ENCODE measurements around the gene SEPTIN10. TPM values are rescaled to one million over a fixed set of nuclear protein-coding genes. Genes with fewer than 3 reads are reported as not detected.

SEPTIN10 gene
- total and polyA plus RNA-seq, 2 of the 8 experiments (the other 6 are each of a cell fraction or from before 2014, with no cell fraction given), result 23.7 to 101 TPM

- H3K27me3 ChIP-seq (replicated peaks in 1 of 4; ENCODE audit: control insufficient read depth in 3 of 4, extremely low read depth in 1 of 4, insufficient read depth in 3 of 4, low read length in 3 of 4), result no peaks in the 10 kb centered on the region
- H2BK120ac ChIP-seq (replicated peaks; ENCODE audit: low read depth, low read length), result no peak overlapping the region
- no peak overlapping the region for H4K5ac ChIP-seq (ENCODE audit: insufficient read length, low read depth, low read length)
- H2BK20ac ChIP-seq (ENCODE audit: low read length), result no peak overlapping the region
- H3K56ac ChIP-seq (replicated peaks; ENCODE audit: insufficient read length, low read depth, low read length), result no peak overlapping the region
- DNase-seq (ENCODE audit: low read depth in 1 of 2, low spot score in 2 of 2), result no peak
- H4K8ac ChIP-seq (ENCODE audit: extremely low read depth, insufficient read depth, low read length), result no peak overlapping the region
- no peaks in the 10 kb centered on the region for H3K36me3 ChIP-seq (ENCODE audit: control insufficient read depth in 2 of 4, insufficient read depth in 4 of 4, low read length in 3 of 4)
- ChIA-PET CTCF (ENCODE audit: partially characterized antibody) (interaction anchor here (1.1 to 8.3 kb wide), 25 partner anchors 11 to 384 kb away, joined by 3 to 45 read pairs (median 7); partner anchors contain the start of gene SH3RF3), POLR2A (ENCODE audit: partially characterized antibody) (no interaction called here)
- no peak for FAIRE-seq
- no peaks in the 10 kb centered on the region for H3K4me1 ChIP-seq (replicated peaks in 1 of 4; ENCODE audit: control insufficient read depth in 3 of 4, insufficient read depth in 4 of 4, low read length in 3 of 4)
- no peak overlapping the region for H2AK5ac ChIP-seq (ENCODE audit: low read depth, low read length)
- H3K27ac ChIP-seq (ENCODE audit: low read depth, low read length), result no peak overlapping the region
- no peaks in the 10 kb centered on the region; the same call in 1 of the 2 replicates for H3K23me2 ChIP-seq (ENCODE audit: low read depth, low read length)
- no peak overlapping the region for H2BK12ac ChIP-seq (ENCODE audit: low read depth, low read length)
- no peak overlapping the region for H2BK15ac ChIP-seq (ENCODE audit: low read length)
- peaks cover 0 to 4% of the 10 kb centered on the region in 2 experiments for H4K20me1 ChIP-seq (replicated peaks in 1 of 2; ENCODE audit: control insufficient read depth in 1 of 2, insufficient read depth in 2 of 2, low read length in 2 of 2)
- no peaks in the 10 kb centered on the region for H3K79me2 ChIP-seq (ENCODE audit: control insufficient read depth in 1 of 2, insufficient read depth in 2 of 2, low read length in 2 of 2)
- no peak overlapping the region for H2AFZ ChIP-seq (ENCODE audit: low read length)
- no peaks in the 10 kb centered on the region for H3K9me3 ChIP-seq (ENCODE audit: insufficient read depth in 2 of 2, low read depth in 1 of 2, low read length in 1 of 2)
- H3K4me2 ChIP-seq (ENCODE audit: insufficient read depth in 1 of 2, low read depth in 2 of 2, low read length in 2 of 2), result no peak overlapping the region
- H3K23ac ChIP-seq (ENCODE audit: insufficient read length), result no peak overlapping the region
- 92% methylated on average over 3 of the region's 3 CpGs; no CpG with 5 or more reads in 1 of the 2 experiments for WGBS, 2 experiments (ENCODE audit: extremely low coverage in 1 of 2, insufficient coverage in 1 of 2, insufficient read length in 1 of 2, insufficient replicate concordance in 2 of 2, low coverage in 1 of 2, low lambda C conversion rate in 2 of 2, missing lambda C conversion rate in 1 of 2)
- no peak overlapping the region for H3K9ac ChIP-seq (replicated peaks in 1 of 4; ENCODE audit: extremely low read depth in 1 of 4, low read depth in 3 of 4, low read length in 3 of 4)
- H3K79me1 ChIP-seq (ENCODE audit: low read depth, low read length), result no peaks in the 10 kb centered on the region
- no peak overlapping the region for H3K4ac ChIP-seq (replicated peaks; ENCODE audit: insufficient read length, low read depth, low read length)
- H2BK5ac ChIP-seq (ENCODE audit: low read depth, low read length), result no peak overlapping the region
- TF ChIP-seq RAD21 (IDR thresholded peaks at IDR 0.05 in 1 of 2, conservative IDR thresholded peaks at IDR 0.05 in 1 of 2; ENCODE audit: low read depth in 2 of 2, low read length in 2 of 2), result no peak
- no peak for TF ChIP-seq YY1 (IDR thresholded peaks at IDR 0.05; ENCODE audit: low read depth, low read length)
- no peak for TF ChIP-seq FOSL1 (IDR thresholded peaks at IDR 0.05; ENCODE audit: insufficient read depth, low read depth, low read length)
- TF ChIP-seq ASH2L (IDR thresholded peaks at IDR 0.05; ENCODE audit: low read length), result no peak
- TF ChIP-seq RBBP5 (IDR thresholded peaks at IDR 0.05; ENCODE audit: borderline replicate concordance, low read depth, low read length), result no peak
- no peak for TF ChIP-seq RXRA (IDR thresholded peaks at IDR 0.05; ENCODE audit: insufficient read depth, low read depth, low read length)
- no peak for TF ChIP-seq GTF2F1 (IDR thresholded peaks at IDR 0.05; ENCODE audit: borderline replicate concordance, low read depth, low read length)
- TF ChIP-seq BRCA1 (IDR thresholded peaks at IDR 0.05; ENCODE audit: low read depth, low read length), result no peak
- H4K91ac ChIP-seq (replicated peaks; ENCODE audit: insufficient read length, low read length), result no peak overlapping the region
- H3K14ac ChIP-seq (ENCODE audit: insufficient read length), result no peak overlapping the region
- no peak overlapping the region for H3K4me3 ChIP-seq (ENCODE audit: extremely low read depth in 1 of 4, insufficient read depth in 2 of 4, low read depth in 3 of 4, low read length in 4 of 4)
- H3K18ac ChIP-seq (ENCODE audit: extremely low read depth, low read length), result no peak overlapping the region
Measured at GRCh38 chr2:109511168-109511567, 102.6 kb downstream of the SEPTIN10 start.

All from H1 (cell line).